IPS DF 4.7 (cell line): ENCODE measurements around the gene LMAN2L.

Source experiments
- DNase-seq: peaks from one replicate; pipeline ENCODE4 v3.0.0-alpha.2; 2013; ENCODE audit warnings: low spot score; ENCODE audit errors: extremely low read depth

The LMAN2L gene

GRCh38 chr2:96703021-96703751, 36.7 kb downstream of the LMAN2L start:
- DNase-seq, result no peak

DNA sequence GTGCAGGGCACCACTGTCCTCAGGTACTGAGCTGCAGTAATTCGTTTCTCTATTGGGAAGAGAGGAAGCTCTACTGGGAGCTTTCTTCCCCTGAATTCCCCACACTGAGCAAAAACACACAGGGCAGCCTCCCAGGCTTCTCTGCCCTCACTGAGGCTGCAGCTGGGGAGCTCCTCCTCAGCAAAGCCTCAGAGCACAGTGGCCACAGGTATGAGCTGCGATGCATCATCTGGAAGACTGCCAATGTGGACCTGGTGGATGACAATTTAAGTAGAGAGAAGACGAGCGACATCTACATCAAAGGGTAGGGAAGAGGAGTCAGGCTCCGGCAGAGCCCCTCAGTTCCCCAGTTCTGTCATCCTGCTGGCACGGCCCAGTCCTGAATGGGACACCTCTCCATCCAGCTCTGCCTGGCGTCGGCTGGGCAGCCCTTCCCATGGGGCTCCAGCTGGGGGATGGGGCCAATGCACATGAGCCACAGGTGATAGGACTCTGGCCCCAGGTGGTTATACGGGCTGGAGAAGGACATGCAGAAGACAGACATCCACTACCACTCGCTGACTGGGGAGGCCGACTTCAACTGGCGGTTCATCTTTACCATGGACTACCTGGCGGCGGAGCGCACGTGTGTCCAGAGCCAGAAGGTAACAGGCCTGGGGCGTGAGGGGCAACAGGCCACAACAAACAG, 37.6 kb downstream of the LMAN2L start:
- no peak for DNase-seq

DNA sequence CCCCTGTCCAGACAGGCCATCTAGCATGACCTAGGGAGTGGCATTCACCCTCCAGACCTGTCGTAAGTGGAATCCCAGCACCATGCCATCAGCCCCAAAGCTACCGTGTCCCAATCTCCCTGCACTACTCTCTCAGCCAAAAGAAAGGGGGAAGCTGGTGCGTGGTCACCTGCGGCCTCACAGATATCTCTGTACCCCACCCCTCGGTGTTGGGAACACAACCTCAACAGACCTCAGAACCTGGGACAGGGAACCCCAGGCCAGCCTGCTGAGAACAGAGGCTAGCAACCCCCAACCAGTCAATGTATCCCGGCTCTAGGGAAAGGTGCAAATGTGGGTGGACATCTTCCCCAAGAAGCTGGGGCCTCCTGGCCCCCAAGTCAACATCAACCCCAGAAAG, 38.2 kb downstream of the LMAN2L start:
- no peak for DNase-seq

DNA sequence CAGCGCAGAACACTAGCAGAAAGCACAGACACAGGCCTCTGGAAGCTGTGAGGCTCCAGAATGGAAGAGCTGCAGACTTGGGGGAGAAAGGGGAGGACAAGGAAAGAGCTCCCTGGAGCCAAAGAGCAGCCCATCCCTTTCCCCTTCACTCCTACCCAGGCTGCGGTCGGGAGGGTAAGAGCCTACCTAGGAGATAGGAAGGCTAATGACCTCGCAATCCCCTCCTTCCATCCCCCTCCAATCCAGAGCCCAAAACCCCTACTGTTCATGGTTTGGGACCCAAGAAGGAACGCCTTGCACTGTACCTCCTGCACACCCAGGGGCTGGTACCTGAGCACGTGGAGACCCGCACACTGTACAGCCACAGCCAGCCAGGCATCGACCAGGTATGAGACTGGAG, 39.8 kb downstream of the LMAN2L start:
- DNase-seq, result no peak

- DNase-seq, result no peak
Observed at GRCh38 chr2:96699621-96700020, 40.2 kb downstream of the LMAN2L start.

GRCh38 chr2:96699021-96699420, 40.8 kb downstream of the LMAN2L start:
- no peak for DNase-seq

GRCh38 chr2:96698221-96698861, 41.5 kb downstream of the LMAN2L start:
- no peak for DNase-seq

DNA sequence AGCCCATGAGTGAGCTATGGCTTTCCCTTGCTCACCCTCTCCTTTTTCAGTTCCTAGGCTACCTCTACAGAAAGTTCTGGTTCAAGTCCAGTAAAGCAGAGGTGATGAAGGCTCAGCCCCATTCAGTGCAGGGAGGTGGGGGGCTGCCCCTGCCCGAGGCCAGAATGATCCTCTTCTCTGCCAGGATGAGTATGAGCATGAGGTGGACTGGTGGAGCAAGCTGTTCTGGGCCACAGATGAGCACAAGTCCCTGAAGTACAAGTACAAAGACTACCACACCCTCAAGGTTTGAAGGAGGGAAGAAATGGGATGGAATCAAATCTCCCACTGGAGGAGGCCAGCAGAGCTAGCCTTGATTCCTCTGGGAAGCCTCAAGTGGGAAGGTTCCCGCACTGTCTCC, 42.4 kb downstream of the LMAN2L start:
- no peak for DNase-seq

GRCh38 chr2:96695602-96696001, 44.3 kb downstream of the LMAN2L start:
- DNase-seq, result no peak

GRCh38 chr2:96694816-96695455, 44.9 kb downstream of the LMAN2L start:
- DNase-seq, result no peak

DNA sequence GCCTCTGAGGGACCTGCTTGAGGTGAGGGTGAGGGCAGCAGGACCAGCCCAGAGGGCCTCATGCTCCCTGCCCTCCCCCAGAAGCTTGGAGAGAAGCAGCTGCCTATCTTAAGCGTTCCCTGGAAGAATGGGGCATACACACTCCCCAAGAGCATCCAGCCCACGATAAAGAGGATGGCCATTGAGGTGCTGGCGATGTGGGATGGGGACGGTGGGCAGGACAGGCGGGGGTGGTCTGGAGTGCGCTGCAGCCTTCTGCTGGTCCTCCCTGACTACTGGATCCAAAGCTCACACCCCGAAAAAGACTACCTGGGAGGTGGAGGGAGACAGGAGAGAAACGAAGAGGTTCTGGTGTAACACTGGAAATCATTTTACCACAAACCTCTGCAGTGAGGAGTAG, 45.6 kb downstream of the LMAN2L start:
- no peak for DNase-seq

GRCh38 chr2:96693286-96694200, 46.3 kb downstream of the LMAN2L start:
- no peak for DNase-seq

GRCh38 chr2:96692094-96692971, 47.5 kb downstream of the LMAN2L start:
- no peak for DNase-seq

DNA sequence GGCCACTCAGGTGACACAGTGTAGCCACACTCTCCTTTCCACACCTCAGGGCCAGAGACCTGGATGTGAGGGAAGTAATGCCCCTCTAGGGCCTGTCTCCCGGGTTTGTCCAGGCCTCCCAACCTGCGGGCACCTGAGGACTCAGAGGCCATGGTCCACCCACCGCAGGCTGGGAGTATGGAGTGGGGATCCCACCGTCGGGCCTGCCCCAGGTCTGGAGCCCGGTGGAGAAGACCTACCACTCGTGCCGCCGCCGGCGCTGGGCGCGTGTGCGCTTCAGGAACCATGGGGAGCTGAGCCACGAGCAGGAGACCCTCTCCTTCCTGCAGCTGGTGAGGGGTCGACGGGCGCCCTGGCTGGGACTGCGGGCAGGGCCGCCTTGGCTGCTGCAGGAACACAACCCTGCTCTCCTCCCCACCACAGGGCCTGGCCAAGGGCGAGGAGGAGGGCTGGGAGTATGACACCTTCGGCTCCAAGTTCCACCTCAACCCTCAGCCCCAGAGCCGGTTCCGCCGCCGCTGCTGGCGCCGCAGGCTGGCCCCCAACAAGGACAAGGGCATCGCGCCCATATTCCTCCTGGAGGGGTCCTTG, 48.7 kb downstream of the LMAN2L start:
- DNase-seq, result no peak

- DNase-seq, result no peak
Observed at GRCh38 chr2:96690306-96691021, 49.4 kb downstream of the LMAN2L start.

GRCh38 chr2:96689431-96689991, 50.4 kb downstream of the LMAN2L start:
- DNase-seq, result no peak

DNA sequence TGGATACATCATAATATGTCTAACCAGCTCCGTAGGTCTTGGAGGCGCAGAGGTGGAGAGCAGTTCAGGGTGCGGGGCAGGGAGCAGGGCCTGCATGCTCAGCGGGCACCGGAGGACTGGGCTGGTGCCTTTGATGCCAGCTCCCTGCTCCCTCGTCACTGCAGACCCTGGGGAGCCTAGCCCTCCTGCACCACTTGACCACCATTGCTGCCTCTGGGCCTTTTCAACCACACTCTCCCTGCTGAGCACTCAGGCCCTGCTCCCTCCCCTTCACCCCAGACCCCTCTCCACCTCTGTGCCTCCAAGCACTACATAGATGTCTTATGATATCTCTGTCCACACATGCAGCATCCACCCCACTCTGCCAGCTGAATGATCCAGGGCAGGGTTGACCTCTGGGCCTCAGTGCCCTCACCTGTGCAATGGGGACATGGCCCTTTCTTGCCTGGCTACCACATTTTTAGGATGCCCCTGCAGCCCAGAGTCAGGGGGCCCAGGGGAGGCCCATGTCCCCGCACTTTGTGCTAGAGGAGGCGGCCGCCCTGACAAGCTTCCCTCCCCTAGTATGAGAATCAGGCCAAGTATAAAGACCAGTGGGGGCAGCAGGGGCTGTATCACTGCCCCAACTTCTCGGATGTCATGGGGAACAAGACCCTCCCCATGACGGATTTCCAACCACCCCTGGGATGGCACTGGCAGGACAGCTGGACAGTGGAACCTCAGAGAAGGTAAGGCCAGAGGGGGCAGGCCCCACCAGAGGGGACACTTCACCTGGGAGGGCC, 51.0 kb downstream of the LMAN2L start:
- no peak for DNase-seq
